GM12878 (cell line): Measurements from ENCODE around the gene NAP1L5. TPM values are rescaled to one million over a fixed set of nuclear protein-coding genes. Genes with fewer than 3 reads are reported as not detected.

Experiments used
- ATAC-seq: fragments of 200-7000 bp; cut with Tn5 transposase; 3 replicates; pipeline ENCODE4 v1.9.1; 2020; ENCODE audit warnings: mild to moderate bottlenecking, moderate library complexity
- BruUV-seq: library from RNA; stranded (reverse); fragments of 400-500 nt; replicated peaks from 2 replicates; lab custom pipeline; 2021; lab: Mats Ljungman, UMichigan
- CTCF ChIA-PET: fragments of 300-600 bp; sonication (Branson Sonifier 250); formaldehyde crosslinking; extraction: SDS; loops from one replicate; lab custom pipeline; 2021; ENCODE audit warnings: inconsistent platforms; lab: Yijun Ruan, JAX
- POLR2A ChIA-PET: fragments of 350-600 bp; formaldehyde crosslinking; extraction: SDS; loops from one replicate; lab custom pipeline; 2021; ENCODE audit warnings: inconsistent platforms; lab: Charles Lee
- RAD21 ChIA-PET: fragments of 300-600 bp; sonication (Branson Sonifier 250); formaldehyde crosslinking; loops from one replicate; lab custom pipeline; 2023; ENCODE audit warnings: antibody characterized with exemption; ENCODE audit not compliant: unreplicated experiment; lab: Charles Lee
- SMC1A ChIA-PET: fragments of 300-600 bp; sonication (Branson Sonifier 250); formaldehyde crosslinking; loops from one replicate; lab custom pipeline; 2023; ENCODE audit not compliant: unreplicated experiment, uncharacterized antibody; lab: Charles Lee
- DNase-seq: peaks from one replicate; pipeline ENCODE4 v3.0.0-alpha.2; 2011; ENCODE audit warnings: low read depth, low spot score
- FAIRE-seq: peaks from 3 replicates; lab custom pipeline; 2011; peaks lifted over from hg19 to GRCh38; lab: Jason Lieb, UNC
- H2AFZ ChIP-seq: 2 replicates; pipeline ENCODE4 v1.6.0; 2011; ENCODE audit warnings: low read depth, low read length, control low read depth; ENCODE audit not compliant: control insufficient read depth
- H3K27ac ChIP-seq: 2 replicates; pipeline ENCODE4 v1.5.1; 2011; ENCODE audit warnings: control low read depth; ENCODE audit not compliant: control insufficient read depth, insufficient read depth
- H3K27me3 ChIP-seq, 2 experiments: replicated peaks in 1 of 2; 2 replicates each; pipeline versions ENCODE4 v1.6.0 to v1.6.1; 2011; ENCODE audit warnings: low read length in 1 of 2; ENCODE audit not compliant: control insufficient read depth in 2 of 2, insufficient read depth in 2 of 2
- H3K36me3 ChIP-seq, 2 experiments: 2 replicates each; pipeline ENCODE4 v1.5.1; 2011; ENCODE audit warnings: low read length in 1 of 2; ENCODE audit not compliant: control insufficient read depth in 2 of 2, insufficient read depth in 2 of 2
- H3K4me1 ChIP-seq: 2 replicates; pipeline ENCODE4 v1.6.1; 2011; ENCODE audit warnings: mild to moderate bottlenecking, low read length, moderate library complexity, mixed read lengths; ENCODE audit not compliant: control insufficient read depth, insufficient read depth
- H3K4me2 ChIP-seq: 2 replicates; pipeline ENCODE4 v1.6.0; 2011; ENCODE audit warnings: control low read depth; ENCODE audit not compliant: control insufficient read depth, insufficient read depth
- H3K4me3 ChIP-seq: fragments of 200-600 bp; sonication (generic); 2 replicates; pipeline ENCODE4 v1.5.1; 2016
- H3K79me2 ChIP-seq: 2 replicates; pipeline ENCODE4 v1.6.0; 2011; ENCODE audit warnings: low read length; ENCODE audit not compliant: control insufficient read depth, insufficient read depth
- H3K9ac ChIP-seq: 2 replicates; pipeline ENCODE4 v1.8.0; 2011; ENCODE audit warnings: low read length, control low read depth, mixed read lengths; ENCODE audit not compliant: control insufficient read depth, insufficient read depth
- H3K9me3 ChIP-seq: replicated peaks from 3 replicates; pipeline ENCODE4 v1.5.1; 2011; ENCODE audit warnings: mild to moderate bottlenecking, low read length; ENCODE audit not compliant: control insufficient read depth, insufficient read depth
- H4K20me1 ChIP-seq: 2 replicates; pipeline ENCODE4 v1.6.0; 2011; ENCODE audit not compliant: control insufficient read depth, insufficient read depth
- BCLAF1 ChIP-seq: fragments of 450-650 bp; IDR thresholded peaks from 2 replicates; pipeline ENCODE4 v1.6.1; 2017; ENCODE audit warnings: antibody characterized with exemption, mild to moderate bottlenecking, moderate library complexity
- CBFB ChIP-seq: IDR thresholded peaks from 2 replicates; pipeline ENCODE4 v1.6.1; 2016; ENCODE audit warnings: antibody characterized with exemption, low read depth
- CEBPB ChIP-seq, 2 experiments: fragments of 150-350 bp in 1 of 2; IDR thresholded peaks; 2 replicates each; pipeline ENCODE4 v1.6.1; 2012 to 2014; ENCODE audit warnings: low read depth in 2 of 2, low read length in 2 of 2, borderline replicate concordance in 1 of 2, inconsistent platforms in 1 of 2
- CREB1 ChIP-seq: IDR thresholded peaks from 2 replicates; pipeline ENCODE4 v1.6.1; 2012; ENCODE audit warnings: low read depth, mild to moderate bottlenecking, inconsistent platforms
- E2F4 ChIP-seq: IDR thresholded peaks from 2 replicates; pipeline ENCODE4 v1.6.1; 2012; ENCODE audit warnings: low read depth, low read length, improper control_type of control experiment
- FOXK2 ChIP-seq: fragments of 450-650 bp; IDR thresholded peaks from 2 replicates; pipeline ENCODE4 v1.6.1; 2017; ENCODE audit warnings: mild to moderate bottlenecking, moderate library complexity
- HDAC6 ChIP-seq: fragments of 200-600 bp; sonication (generic); IDR thresholded peaks from one replicate; pipeline ENCODE4 v1.8.0; 2017; ENCODE audit warnings: antibody characterized with exemption; ENCODE audit not compliant: unreplicated experiment
- IKZF2 ChIP-seq, 2 experiments: fragments of 450-650 bp; IDR thresholded peaks; 2 replicates each; pipeline ENCODE4 v1.6.1; 2017; ENCODE audit warnings: mild to moderate bottlenecking in 2 of 2, moderate library complexity in 2 of 2
- MTA2 ChIP-seq: fragments of 450-650 bp; IDR thresholded peaks from 2 replicates; pipeline ENCODE4 v1.6.1; 2016; ENCODE audit warnings: low read depth, mild to moderate bottlenecking, moderate library complexity
- MYB ChIP-seq: fragments of 150-350 bp; IDR thresholded peaks from 2 replicates; pipeline ENCODE4 v1.6.1; 2014; ENCODE audit warnings: mild to moderate bottlenecking, low read depth, low read length, borderline replicate concordance
- NFYB ChIP-seq: IDR thresholded peaks from 2 replicates; pipeline ENCODE4 v1.6.1; 2011; ENCODE audit warnings: low read depth, mild to moderate bottlenecking, low read length, improper control_type of control experiment, moderate library complexity; ENCODE audit not compliant: insufficient read depth
- PAX5 ChIP-seq: IDR thresholded peaks from 2 replicates; pipeline ENCODE4 v1.6.1; 2011; ENCODE audit warnings: low read depth, low read length, borderline replicate concordance
- SMARCA5 ChIP-seq: fragments of 450-650 bp; IDR thresholded peaks from 2 replicates; pipeline ENCODE4 v1.6.1; 2017; ENCODE audit warnings: mild to moderate bottlenecking
- TARDBP ChIP-seq: IDR thresholded peaks from 2 replicates; pipeline ENCODE4 v1.6.1; 2016; ENCODE audit warnings: borderline replicate concordance
- YBX1 ChIP-seq: fragments of 450-650 bp; IDR thresholded peaks from 2 replicates; pipeline ENCODE4 v1.6.1; 2016; ENCODE audit warnings: antibody characterized with exemption
- ZNF384 ChIP-seq: IDR thresholded peaks from 2 replicates; pipeline ENCODE4 v1.6.1; 2012; ENCODE audit warnings: low read depth, mild to moderate bottlenecking, low read length, improper control_type of control experiment, borderline replicate concordance
- WGBS: methylation state at CpG from one replicate; pipeline ENCODE4 v1.1.6; 2016; ENCODE audit warnings: low lambda C conversion rate; ENCODE audit not compliant: insufficient replicate concordance, insufficient coverage; ENCODE audit errors: missing lambda C conversion rate; 5-methylcytosine and 5-hydroxymethylcytosine counted together
- in situ Hi-C: fragments of 300-500 bp; cut with MboI; formaldehyde crosslinking; loops from 9 replicates; pipeline ENCODE4 v1.14.3; 2018; ENCODE audit warnings: mixed read lengths
- intact Hi-C: fragments of 100-400 bp; cut with micrococcal nuclease; formaldehyde crosslinking; loops from one replicate; pipeline ENCODE4 v1.14.2; 2022; ENCODE audit not compliant: unreplicated experiment
- polyA plus RNA-seq, 11 experiments: library from polyadenylated mRNA; depleted of rRNA in 4 of 11; unstranded in 6 of 11; stranded (reverse) in 5 of 11; fragments of >200 nt; fragmentation: Nextera tagmentation in 4 of 11; fragmentation: Illumina TruSeq in 1 of 11; extraction: Ambion mirVana in 4 of 11; extraction: Trizol in 1 of 11; gene quantifications; 1 replicate in 1 of 11; 2 replicates in 10 of 11; pipeline versions ENCODE4 v1.2.1 to v1.2.3, GENCODE V29; 2011 to 2016; ENCODE audit warnings: inconsistent platforms in 2 of 11, missing spikeins in 2 of 11, low read depth in 1 of 11
- total RNA-seq, 4 experiments: library from RNA; depleted of rRNA in 3 of 4; stranded (reverse); fragments of >200 nt in 3 of 4; fragmentation: Illumina TruSeq in 1 of 4; extraction: Trizol in 1 of 4; gene quantifications; 2 replicates each; pipeline versions ENCODE4 v1.2.1 to v1.2.3, GENCODE V29; 2013 to 2021

Gene NAP1L5
- total and polyA plus RNA-seq, 10 of the 15 experiments (the other 5 are each of a cell fraction or from before 2014, with no cell fraction given): 2.1 to 5.3 (median 3.7) TPM

- TF ChIP-seq CBFB (no peak), E2F4 (no peak)
Measured at GRCh38 chr4:88661739-88662138, 35.9 kb downstream of the NAP1L5 start (continued).

GRCh38 chr4:88660446-88661294 is 37.0 kb downstream of the NAP1L5 start:
- no peaks in the 10 kb centered on the region for H3K79me2 ChIP-seq

More at GRCh38 chr4:88660446-88661294, 37.0 kb downstream of the NAP1L5 start:
- ChIA-PET CTCF (interaction anchor here (0.6 to 3.5 kb wide), 6 partner anchors 38 to 158 kb away, joined by 3 to 64 read pairs (median 4); no protein-coding TSS in a partner anchor), SMC1A (interaction anchor here (1.0 to 1.3 kb wide), 3 partner anchors 12 to 140 kb away, joined by 3 to 7 read pairs (median 4); no protein-coding TSS in a partner anchor), RAD21 (interaction anchor here (1.5 kb wide), 1 partner anchor 13 kb away, joined by 3 read pairs; no protein-coding TSS in a partner anchor), POLR2A (no interaction called here)
- DNase-seq (no peak), ATAC-seq (no peak), FAIRE-seq (no peak)
- Histone ChIP-seq H3K4me2 (no peak overlapping the region), H3K27ac (no peak overlapping the region), H3K9ac (no peak overlapping the region), H4K20me1 (no peaks in the 10 kb centered on the region), H3K27me3 (no peaks in the 10 kb centered on the region), H3K4me1 (no peaks in the 10 kb centered on the region), H2AFZ (no peak overlapping the region), H3K9me3 (no peaks in the 10 kb centered on the region), H3K36me3 (no peaks in the 10 kb centered on the region), H3K4me3 (no peak overlapping the region)
- intact Hi-C loops: no loop called here
- BruUV-seq: no TSS peak
- WGBS: 80% methylated on average over 7 of the region's 7 CpGs
- TF ChIP-seq FOXK2: no peak
- no peak for TF ChIP-seq MYB
- no peak for TF ChIP-seq CREB1
- no peak for TF ChIP-seq TARDBP
- TF ChIP-seq SMARCA5: no peak
- TF ChIP-seq IKZF2 (IDR thresholded peaks at IDR 0.05): no peak
- no peak for TF ChIP-seq MTA2
- TF ChIP-seq BCLAF1: no peak
- no peak for TF ChIP-seq NFYB
- no peak for TF ChIP-seq CEBPB (IDR thresholded peaks at IDR 0.05; ENCODE audit: borderline replicate concordance in 1 of 2, low read depth in 2 of 2, low read length in 2 of 2)
- no peak for TF ChIP-seq YBX1
- no peak for TF ChIP-seq ZNF384
- no peak for TF ChIP-seq PAX5
- TF ChIP-seq HDAC6: no peak
- in situ Hi-C loops: no loop called here
